Mucosa of descending colon (tissue), 3 donors: ENCODE measurements around the gene RBM33. TPM values are rescaled to one million over a fixed set of nuclear protein-coding genes. Genes with fewer than 3 reads are reported as not detected.

Source experiments
- ATAC-seq: fragments of 200-7000 bp; cut with Tn5 transposase; one replicate; pipeline ENCODE4 v1.9.1; 2020; ENCODE audit warnings: mild to moderate bottlenecking, moderate library complexity
- DNase-seq, 3 donors: peaks; one replicate each; pipeline ENCODE4 v3.0.0-alpha.2; 2020
- H3K36me3 ChIP-seq: fragments of 200-600 bp; one replicate; pipeline ENCODE4 v1.8.0; 2021; ENCODE audit warnings: low read depth, mild to moderate bottlenecking
- H3K4me1 ChIP-seq: fragments of 200-600 bp; one replicate; pipeline ENCODE4 v1.8.0; 2021; ENCODE audit warnings: low read depth, mild to moderate bottlenecking
- H3K4me3 ChIP-seq: fragments of 200-600 bp; one replicate; pipeline ENCODE4 v1.8.0; 2021; ENCODE audit warnings: mild to moderate bottlenecking
- H3K9me3 ChIP-seq: fragments of 200-600 bp; one replicate; pipeline ENCODE4 v1.8.0; 2021; ENCODE audit warnings: mild to moderate bottlenecking
- CTCF ChIP-seq: fragments of 200-600 bp; IDR thresholded peaks from one replicate; pipeline ENCODE4 v1.8.0; 2022; ENCODE audit warnings: antibody characterized with exemption, mild to moderate bottlenecking
- intact Hi-C, 2 donors: fragments of 100-400 bp; cut with DNase I in 1 of 2; cut with micrococcal nuclease in 1 of 2; formaldehyde crosslinking; loops; one replicate each; pipeline versions ENCODE4 v1.11.0 to v1.11.1; 2022; cut with DNase I, micrococcal nuclease
- total RNA-seq, 3 donors: library from RNA; stranded (reverse); fragmentation: NEBNext Ultra II Directional in 2 of 3; extraction: Animal tissue kit (Norgen Biotek cat#: 25700) in 2 of 3; gene quantifications; one replicate each; pipeline versions ENCODE4 v1.2.1 to v1.2.4, GENCODE V29; 2021 to 2023
- donor health status: DM: no; HTN: no; CAD: no; lungs with moderate emphysema.
- donor health status: DM: no; HTN: no; CAD: no.
- donor health status: DM: no; HTN: yes; CAD: no.

The RBM33 gene
- total RNA-seq, 3 donors from 2014 or later: 59.9 to 75.8 (median 69.8) TPM

DNA sequence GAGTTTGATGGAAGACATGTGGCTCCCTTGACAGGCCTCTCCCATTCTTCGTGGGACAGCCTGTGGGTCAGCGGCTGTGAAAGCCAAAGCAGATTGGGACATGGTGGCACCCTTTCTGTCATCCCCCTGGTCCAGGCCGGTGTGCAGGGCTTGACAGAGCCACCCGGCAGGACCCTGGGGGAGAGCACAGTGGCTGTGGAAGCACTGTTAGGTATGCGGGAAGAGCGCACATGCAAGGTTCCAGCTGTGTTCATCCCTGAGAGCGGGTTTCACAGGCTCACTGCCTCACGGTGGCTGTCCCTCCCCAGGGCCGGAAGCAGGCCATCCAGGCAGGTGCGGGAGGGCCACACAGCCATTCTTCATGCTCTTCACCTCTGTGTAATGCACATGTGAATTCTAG, 138.0 kb downstream of the RBM33 start:
- peaks cover 4% of the 10 kb centered on the region for H3K4me1 ChIP-seq
- no peaks in the 10 kb centered on the region for H3K9me3 ChIP-seq
- H3K36me3 ChIP-seq: peaks cover 3% of the 10 kb centered on the region

DNA sequence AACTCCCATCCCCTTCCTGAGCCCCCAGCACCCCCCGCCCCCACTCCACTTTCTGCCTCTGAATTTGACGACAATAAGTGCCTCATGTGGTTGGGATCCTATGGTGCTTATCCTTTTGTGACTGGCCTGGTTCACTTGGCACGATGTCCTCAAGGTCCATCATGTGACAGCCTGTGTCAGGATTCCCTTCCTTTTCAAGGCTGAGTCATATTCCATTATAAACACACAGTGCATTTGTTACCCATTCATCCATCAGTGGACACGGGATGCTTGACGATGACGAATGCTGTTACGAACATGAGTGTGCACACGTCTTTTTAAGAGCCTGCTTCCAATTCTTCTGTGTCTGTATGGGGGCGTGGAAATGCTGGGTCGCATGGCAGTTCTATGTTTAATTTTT, 141.1 kb downstream of the RBM33 start:
- no peak for ATAC-seq
- no peak for TF ChIP-seq CTCF
- intact Hi-C loops: no loop called here

More for the DNA sequence above, 138.0 kb downstream of the RBM33 start:
- H3K4me3 ChIP-seq: no peak overlapping the region
- DNase-seq: no peak
- no peak for ATAC-seq
- TF ChIP-seq CTCF: no peak
- intact Hi-C loops: no loop called here

GRCh38 chr7:155786491-155786890, 142.0 kb downstream of the RBM33 start:
- DNase-seq (no peak), ATAC-seq (no peak)
- TF ChIP-seq CTCF: no peak
- H3K9me3 ChIP-seq: no peaks in the 10 kb centered on the region
- no peaks in the 10 kb centered on the region for H3K36me3 ChIP-seq
- no peak overlapping the region for H3K4me3 ChIP-seq
- peaks cover 4% of the 10 kb centered on the region for H3K4me1 ChIP-seq
- intact Hi-C loops: no loop called here

More for the DNA sequence above, 141.1 kb downstream of the RBM33 start:
- H3K4me3 ChIP-seq: no peak overlapping the region
- peaks cover 3% of the 10 kb centered on the region for H3K36me3 ChIP-seq
- DNase-seq: no peak
- H3K4me1 ChIP-seq: peaks cover 4% of the 10 kb centered on the region
- no peaks in the 10 kb centered on the region for H3K9me3 ChIP-seq

GRCh38 chr7:155787171-155787851, 142.8 kb downstream of the RBM33 start:
- DNase-seq: peak in 1 of 3 donors; percentile 34
- intact Hi-C loops: no loop called here
- Histone ChIP-seq H3K4me3 (no peak overlapping the region), H3K36me3 (no peaks in the 10 kb centered on the region), H3K9me3 (no peaks in the 10 kb centered on the region), H3K4me1 (peaks cover 4% of the 10 kb centered on the region)
- peak; percentile 44 for ATAC-seq
- TF ChIP-seq CTCF: no peak

GRCh38 chr7:155788616-155789000, 144.1 kb downstream of the RBM33 start:
- DNase-seq: peak in 1 of 3 donors; percentile 45
- Histone ChIP-seq H3K36me3 (no peaks in the 10 kb centered on the region), H3K9me3 (no peaks in the 10 kb centered on the region), H3K4me3 (no peak overlapping the region), H3K4me1 (peaks cover 4% of the 10 kb centered on the region)
- ATAC-seq: no peak
- intact Hi-C loops: no loop called here
- no peak for TF ChIP-seq CTCF
